Measurements from ENCODE around the gene ULK1.

GRCh38 chr12:131856366-131857097 lies 37.9 kb upstream of the ULK1 start:
- TF ChIP-seq CTCF (IDR thresholded peaks at IDR 0.05) (no peak), POLR2A (IDR thresholded peaks at IDR 0.05) (no peak)

All from uterus (tissue), 2 donors.